WTC11 (cell line): Measurements from ENCODE around the gene GRIN3B. TPM values are rescaled to one million over a fixed set of nuclear protein-coding genes. Genes with fewer than 3 reads are reported as not detected.

Experiments used
- ATAC-seq: fragments of 200-7000 bp; cut with Tn5 transposase; 2 replicates; pipeline ENCODE4 v1.10.0; 2021; ENCODE audit warnings: mild to moderate bottlenecking, moderate library complexity
- CTCF ChIA-PET: fragments of 300-600 bp; sonication (Branson Sonifier 250); formaldehyde crosslinking; loops from one replicate; lab custom pipeline; 2021; ENCODE audit warnings: antibody characterized with exemption; lab: Charles Lee
- POLR2A ChIA-PET: fragments of 350-600 bp; sonication (Branson Sonifier 250); formaldehyde crosslinking; loops from one replicate; lab custom pipeline; 2021; ENCODE audit warnings: antibody characterized with exemption; lab: Charles Lee
- DNase-seq: peaks from one replicate; pipeline ENCODE4 v3.0.0; 2021; ENCODE audit warnings: low spot score
- H3K27ac Mint-ChIP-seq: 2 replicates; pipeline ENCODE4 v1.8.0; 2021; ENCODE audit warnings: mixed read lengths
- H3K27me3 Mint-ChIP-seq: 2 replicates; pipeline ENCODE4 v1.8.0; 2021; ENCODE audit warnings: low read depth, mild to moderate bottlenecking, moderate library complexity, mixed read lengths
- H3K36me3 Mint-ChIP-seq: 2 replicates; pipeline ENCODE4 v1.8.0; 2021; ENCODE audit warnings: mixed read lengths
- H3K4me1 Mint-ChIP-seq: 2 replicates; pipeline ENCODE4 v1.8.0; 2022; ENCODE audit warnings: mixed read lengths
- H3K4me3 Mint-ChIP-seq: 2 replicates; pipeline ENCODE4 v1.8.0; 2021; ENCODE audit warnings: mild to moderate bottlenecking, moderate library complexity, mixed read lengths
- H3K9me3 Mint-ChIP-seq: 2 replicates; pipeline ENCODE4 v1.8.0; 2021; ENCODE audit warnings: mixed read lengths
- ARID4B ChIP-seq: sonication (generic); formaldehyde crosslinking; IDR thresholded peaks from 2 replicates; pipeline ENCODE4 v1.8.0; 2023; ENCODE audit warnings: missing genetic modification reagents, mild to moderate bottlenecking, borderline replicate concordance
- ATF6 ChIP-seq: sonication (generic); formaldehyde crosslinking; IDR thresholded peaks from 2 replicates; pipeline ENCODE4 v1.8.1; 2023; ENCODE audit warnings: mild to moderate bottlenecking, missing genetic modification reagents
- CREB1 ChIP-seq: sonication (generic); formaldehyde crosslinking; IDR thresholded peaks from 2 replicates; pipeline ENCODE4 v1.8.0; 2023; ENCODE audit warnings: mild to moderate bottlenecking, missing genetic modification reagents
- ELF4 ChIP-seq: sonication (generic); formaldehyde crosslinking; IDR thresholded peaks from 2 replicates; pipeline ENCODE4 v1.8.1; 2022; ENCODE audit warnings: low read depth, mild to moderate bottlenecking, moderate library complexity, missing genetic modification reagents
- GTF2I ChIP-seq: fragments of 250-450 bp; sonication (Bioruptor Pico); conservative IDR thresholded peaks from 2 replicates; pipeline ENCODE4 v1.4.0; 2021; ENCODE audit warnings: mild to moderate bottlenecking
- IRF2 ChIP-seq: sonication (generic); formaldehyde crosslinking; IDR thresholded peaks from 2 replicates; pipeline ENCODE4 v1.8.0; 2022; ENCODE audit warnings: low read depth, missing genetic modification reagents, borderline replicate concordance
- KAT7 ChIP-seq: sonication (generic); formaldehyde crosslinking; IDR thresholded peaks from 2 replicates; pipeline ENCODE4 v1.8.1; 2023; ENCODE audit warnings: missing genetic modification reagents, mild to moderate bottlenecking, borderline replicate concordance
- PRDM15 ChIP-seq: sonication (generic); formaldehyde crosslinking; IDR thresholded peaks from 2 replicates; pipeline ENCODE4 v1.8.0; 2022; ENCODE audit warnings: missing genetic modification reagents
- PREB ChIP-seq: sonication (generic); formaldehyde crosslinking; IDR thresholded peaks from 2 replicates; pipeline ENCODE4 v1.8.1; 2022; ENCODE audit warnings: mild to moderate bottlenecking, missing genetic modification reagents, moderate library complexity, borderline replicate concordance
- RELA ChIP-seq: sonication (generic); formaldehyde crosslinking; IDR thresholded peaks from 2 replicates; pipeline ENCODE4 v1.8.1; 2022; ENCODE audit warnings: missing genetic modification reagents, mild to moderate bottlenecking, borderline replicate concordance
- RORB ChIP-seq: fragments of 250-450 bp; sonication (Bioruptor Pico); IDR thresholded peaks from 2 replicates; pipeline ENCODE4 v1.9.0; 2021; ENCODE audit warnings: mild to moderate bottlenecking
- TP53 ChIP-seq: sonication (generic); formaldehyde crosslinking; IDR thresholded peaks from 2 replicates; pipeline ENCODE4 v1.8.1; 2023; ENCODE audit warnings: mild to moderate bottlenecking, missing genetic modification reagents
- ZMAT4 ChIP-seq: fragments of 250-450 bp; sonication (Bioruptor Pico); IDR thresholded peaks from 2 replicates; pipeline ENCODE4 v1.9.0; 2021; ENCODE audit warnings: mild to moderate bottlenecking
- ZNF232 ChIP-seq: sonication (generic); formaldehyde crosslinking; IDR thresholded peaks from 2 replicates; pipeline ENCODE4 v1.8.0; 2022; ENCODE audit warnings: mild to moderate bottlenecking, missing genetic modification reagents
- ZNF396 ChIP-seq: fragments of 250-450 bp; sonication (Bioruptor Pico); IDR thresholded peaks from 2 replicates; pipeline ENCODE4 v1.8.0; 2021; ENCODE audit warnings: mild to moderate bottlenecking, moderate library complexity, borderline replicate concordance
- ZNF425 ChIP-seq: fragments of 250-450 bp; sonication (Bioruptor Pico); conservative IDR thresholded peaks from 2 replicates; pipeline ENCODE4 v1.9.0; 2021; ENCODE audit warnings: mild to moderate bottlenecking
- ZNF512 ChIP-seq: sonication (generic); formaldehyde crosslinking; IDR thresholded peaks from 2 replicates; pipeline ENCODE4 v1.8.1; 2022; ENCODE audit warnings: missing genetic modification reagents, borderline replicate concordance
- total RNA-seq: library from RNA; stranded (reverse); gene quantifications from 3 replicates; pipeline ENCODE4 v1.2.3, GENCODE V29; 2021

The GRIN3B gene
- total RNA-seq, 1 experiment from 2014 or later = 1.9 TPM

- Mint-ChIP-seq H3K4me1 (peaks cover 15% of the 10 kb centered on the region), H3K36me3 (peaks cover 8% of the 10 kb centered on the region), H3K4me3 (no peak overlapping the region), H3K27me3 (no peaks in the 10 kb centered on the region), H3K9me3 (no peaks in the 10 kb centered on the region), H3K27ac (no peak overlapping the region)
- DNase-seq (no peak), ATAC-seq (no peak)
- no peak for TF ChIP-seq ZNF232 (CRISPR knock-in tag)
- TF ChIP-seq PRDM15 (CRISPR knock-in tag) = no peak
- TF ChIP-seq ZMAT4 (CRISPR knock-in tag) = no peak
- no peak for TF ChIP-seq ZNF425 (CRISPR knock-in tag)
- no peak for TF ChIP-seq GTF2I (CRISPR knock-in tag)
- no peak for TF ChIP-seq ELF4
- TF ChIP-seq KAT7 (CRISPR knock-in tag) = no peak
- TF ChIP-seq ATF6 = no peak
- no peak for TF ChIP-seq ZNF396 (CRISPR knock-in tag)
- no peak for TF ChIP-seq CREB1 (CRISPR knock-in tag)
- TF ChIP-seq RELA (CRISPR knock-in tag) = no peak
- no peak for TF ChIP-seq IRF2 (CRISPR knock-in tag)
- no peak for TF ChIP-seq TP53 (CRISPR knock-in tag)
- no peak for TF ChIP-seq PREB (CRISPR knock-in tag)
- no peak for TF ChIP-seq ZNF512 (CRISPR knock-in tag)
- no peak for TF ChIP-seq RORB (CRISPR knock-in tag)
- no peak for TF ChIP-seq ARID4B (CRISPR knock-in tag)
- ChIA-PET POLR2A (interaction anchor here (0.5 kb wide), 1 partner anchor 30 kb away, joined by 3 read pairs; no protein-coding TSS in a partner anchor), CTCF (interaction anchor here (0.8 to 1.3 kb wide), 3 partner anchors 17 to 59 kb away, joined by 3 read pairs; no protein-coding TSS in a partner anchor)
Observed at GRCh38 chr19:976476-976875, 23.7 kb upstream of the GRIN3B start.
